ENCODE data around the gene SAC3D1. TPM values are rescaled to one million over a fixed set of nuclear protein-coding genes. Genes with fewer than 3 reads are reported as not detected.

Gene SAC3D1
- total and polyA plus RNA-seq, 9 of the 15 experiments (the other 6 are each of a cell fraction or from before 2014, with no cell fraction given): 0.20 to 35.2 (median 5.8) TPM

DNA sequence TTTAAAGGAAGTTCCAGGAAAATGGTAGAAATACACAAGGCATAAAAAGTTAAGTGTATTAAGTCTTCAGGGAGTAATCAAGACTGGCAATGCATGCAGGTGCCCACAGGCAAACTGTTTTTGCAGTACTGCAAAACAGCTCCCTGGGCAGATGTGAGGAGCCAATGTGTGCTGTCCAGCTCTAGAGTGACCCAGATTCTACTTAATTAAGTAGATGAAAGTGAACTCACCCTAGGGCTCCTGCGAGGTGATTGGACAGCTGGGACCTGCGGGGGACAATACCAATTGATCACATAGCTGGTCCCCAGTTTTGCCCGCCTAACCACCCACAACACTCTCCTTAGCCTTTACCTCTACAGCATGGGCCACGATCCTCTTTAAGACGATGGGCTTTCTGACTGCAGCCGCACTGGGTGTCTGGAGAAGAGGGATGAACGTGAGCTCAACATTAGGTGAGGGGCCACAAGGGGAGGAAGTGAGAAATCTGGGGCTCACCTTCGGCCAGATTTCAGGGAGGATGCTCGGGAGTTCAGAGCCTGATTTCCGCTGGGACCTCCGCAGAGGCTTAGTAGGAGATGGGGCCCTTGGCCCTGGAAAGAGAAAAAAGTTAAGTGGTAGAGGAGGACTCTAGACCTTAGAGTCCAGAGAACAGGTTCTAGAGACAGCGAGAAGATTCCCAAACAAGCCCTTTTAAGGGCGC lies 42.3 kb downstream of the SAC3D1 start (continued):
- TF ChIP-seq, protein P1, sequence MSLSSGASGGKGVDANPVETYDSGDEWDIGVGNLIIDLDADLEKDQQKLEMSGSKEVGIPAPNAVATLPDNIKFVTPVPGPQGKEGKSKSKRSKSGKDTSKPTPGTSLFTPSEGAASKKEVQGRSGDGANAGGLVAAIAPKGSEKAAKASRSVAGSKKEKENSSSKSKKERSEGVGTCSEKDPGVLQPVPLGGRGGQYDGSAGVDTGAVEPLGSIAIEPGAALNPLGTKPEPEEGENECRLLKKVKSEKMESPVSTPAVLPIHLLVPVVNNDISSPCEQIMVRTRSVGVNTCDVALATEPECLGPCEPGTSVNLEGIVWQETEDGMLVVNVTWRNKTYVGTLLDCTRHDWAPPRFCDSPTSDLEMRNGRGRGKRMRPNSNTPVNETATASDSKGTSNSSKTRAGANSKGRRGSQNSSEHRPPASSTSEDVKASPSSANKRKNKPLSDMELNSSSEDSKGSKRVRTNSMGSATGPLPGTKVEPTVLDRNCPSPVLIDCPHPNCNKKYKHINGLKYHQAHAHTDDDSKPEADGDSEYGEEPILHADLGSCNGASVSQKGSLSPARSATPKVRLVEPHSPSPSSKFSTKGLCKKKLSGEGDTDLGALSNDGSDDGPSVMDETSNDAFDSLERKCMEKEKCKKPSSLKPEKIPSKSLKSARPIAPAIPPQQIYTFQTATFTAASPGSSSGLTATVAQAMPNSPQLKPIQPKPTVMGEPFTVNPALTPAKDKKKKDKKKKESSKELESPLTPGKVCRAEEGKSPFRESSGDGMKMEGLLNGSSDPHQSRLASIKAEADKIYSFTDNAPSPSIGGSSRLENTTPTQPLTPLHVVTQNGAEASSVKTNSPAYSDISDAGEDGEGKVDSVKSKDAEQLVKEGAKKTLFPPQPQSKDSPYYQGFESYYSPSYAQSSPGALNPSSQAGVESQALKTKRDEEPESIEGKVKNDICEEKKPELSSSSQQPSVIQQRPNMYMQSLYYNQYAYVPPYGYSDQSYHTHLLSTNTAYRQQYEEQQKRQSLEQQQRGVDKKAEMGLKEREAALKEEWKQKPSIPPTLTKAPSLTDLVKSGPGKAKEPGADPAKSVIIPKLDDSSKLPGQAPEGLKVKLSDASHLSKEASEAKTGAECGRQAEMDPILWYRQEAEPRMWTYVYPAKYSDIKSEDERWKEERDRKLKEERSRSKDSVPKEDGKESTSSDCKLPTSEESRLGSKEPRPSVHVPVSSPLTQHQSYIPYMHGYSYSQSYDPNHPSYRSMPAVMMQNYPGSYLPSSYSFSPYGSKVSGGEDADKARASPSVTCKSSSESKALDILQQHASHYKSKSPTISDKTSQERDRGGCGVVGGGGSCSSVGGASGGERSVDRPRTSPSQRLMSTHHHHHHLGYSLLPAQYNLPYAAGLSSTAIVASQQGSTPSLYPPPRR (CRISPR knock-in tag; IDR thresholded peaks at IDR 0.05; ENCODE audit: borderline replicate concordance): no peak
- TF ChIP-seq KDM1A (IDR thresholded peaks at IDR 0.05) (peak; percentile 61 to 67; a peak in 3 of 4 replicates), RFX7 (CRISPR knock-in tag; IDR thresholded peaks at IDR 0.05) (no peak), ZNF785 (CRISPR knock-in tag; IDR thresholded peaks at IDR 0.05) (no peak), POLR2H (tag; IDR thresholded peaks at IDR 0.05; ENCODE audit: low read depth) (no peak), SIN3A (IDR thresholded peaks at IDR 0.05; ENCODE audit: borderline replicate concordance in 2 of 2, control insufficient read depth in 1 of 2, low read depth in 2 of 2, low read length in 2 of 2) (0 out of 4 replicates have a peak, but pooled peaks of 1 of the 2 experiments have one; percentile 10), PHF21A (IDR thresholded peaks at IDR 0.05; ENCODE audit: borderline replicate concordance, low read depth) (0 out of 2 replicates have a peak, but pooled peaks have one; percentile 36), TBP (optimal IDR thresholded peaks at IDR 0.05; ENCODE audit: low read depth, low read length) (peak; percentile 23), C11orf30 (IDR thresholded peaks at IDR 0.05; ENCODE audit: low read depth) (no peak), ZNF830 (CRISPR knock-in tag; IDR thresholded peaks at IDR 0.05) (no peak)
- TF ChIP-seq, protein P2, sequence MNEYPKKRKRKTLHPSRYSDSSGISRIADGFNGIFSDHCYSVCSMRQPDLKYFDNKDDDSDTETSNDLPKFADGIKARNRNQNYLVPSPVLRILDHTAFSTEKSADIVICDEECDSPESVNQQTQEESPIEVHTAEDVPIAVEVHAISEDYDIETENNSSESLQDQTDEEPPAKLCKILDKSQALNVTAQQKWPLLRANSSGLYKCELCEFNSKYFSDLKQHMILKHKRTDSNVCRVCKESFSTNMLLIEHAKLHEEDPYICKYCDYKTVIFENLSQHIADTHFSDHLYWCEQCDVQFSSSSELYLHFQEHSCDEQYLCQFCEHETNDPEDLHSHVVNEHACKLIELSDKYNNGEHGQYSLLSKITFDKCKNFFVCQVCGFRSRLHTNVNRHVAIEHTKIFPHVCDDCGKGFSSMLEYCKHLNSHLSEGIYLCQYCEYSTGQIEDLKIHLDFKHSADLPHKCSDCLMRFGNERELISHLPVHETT (CRISPR knock-in tag; conservative IDR thresholded peaks at IDR 0.05 in 1 of 2, IDR thresholded peaks at IDR 0.05 in 1 of 2): no peak
- TF ChIP-seq, protein P3, sequence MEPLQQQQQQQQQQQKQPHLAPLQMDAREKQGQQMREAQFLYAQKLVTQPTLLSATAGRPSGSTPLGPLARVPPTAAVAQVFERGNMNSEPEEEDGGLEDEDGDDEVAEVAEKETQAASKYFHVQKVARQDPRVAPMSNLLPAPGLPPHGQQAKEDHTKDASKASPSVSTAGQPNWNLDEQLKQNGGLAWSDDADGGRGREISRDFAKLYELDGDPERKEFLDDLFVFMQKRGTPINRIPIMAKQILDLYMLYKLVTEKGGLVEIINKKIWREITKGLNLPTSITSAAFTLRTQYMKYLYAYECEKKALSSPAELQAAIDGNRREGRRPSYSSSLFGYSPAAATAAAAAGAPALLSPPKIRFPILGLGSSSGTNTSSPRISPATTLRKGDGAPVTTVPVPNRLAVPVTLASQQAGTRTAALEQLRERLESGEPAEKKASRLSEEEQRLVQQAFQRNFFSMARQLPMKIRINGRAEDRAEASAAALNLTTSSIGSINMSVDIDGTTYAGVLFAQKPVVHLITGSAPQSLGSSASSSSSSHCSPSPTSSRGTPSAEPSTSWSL (CRISPR knock-in tag; IDR thresholded peaks at IDR 0.05; ENCODE audit: borderline replicate concordance): no peak
